ENCODE results near the gene VIPR2.
"Not testable (repeated sequence)": the region's sequence is repeated elsewhere in the genome, so short reads cannot be mapped to it uniquely, and the experiment has no call there.

Gene VIPR2

GRCh38 chr7:158995514-158995913, 149.2 kb downstream of the VIPR2 start:
- Histone ChIP-seq H3K4me3 (ENCODE audit: low read length in 2 of 2) (no peak overlapping the region), H3K4me1 (ENCODE audit: control insufficient read depth in 2 of 2, insufficient read depth in 2 of 2, low read length in 2 of 2) (no peaks in the 10 kb centered on the region), H3K27ac (ENCODE audit: low read depth in 2 of 2, low read length in 2 of 2) (no peak overlapping the region), H3K36me3 (ENCODE audit: control insufficient read depth in 2 of 2, insufficient read depth in 2 of 2, low read length in 2 of 2) (no peaks in the 10 kb centered on the region), H3K9me3 (ENCODE audit: control insufficient read depth in 2 of 2, low read length in 2 of 2) (no peaks in the 10 kb centered on the region), H3K9ac (ENCODE audit: low read depth in 1 of 2, low read length in 2 of 2) (no peak overlapping the region), H3K27me3 (ENCODE audit: control insufficient read depth in 2 of 2, insufficient read depth in 2 of 2, low read length in 2 of 2) (peaks cover 6 to 10% of the 10 kb centered on the region in 2 donors)

GRCh38 chr7:158994687-158995086, 150.0 kb downstream of the VIPR2 start:
- H3K4me3 ChIP-seq (ENCODE audit: low read length in 2 of 2) = no peak overlapping the region
- no peaks in the 10 kb centered on the region for H3K4me1 ChIP-seq (ENCODE audit: control insufficient read depth in 2 of 2, insufficient read depth in 2 of 2, low read length in 2 of 2)
- no peaks in the 10 kb centered on the region for H3K36me3 ChIP-seq (ENCODE audit: control insufficient read depth in 2 of 2, insufficient read depth in 2 of 2, low read length in 2 of 2)
- H3K27me3 ChIP-seq (ENCODE audit: control insufficient read depth in 2 of 2, insufficient read depth in 2 of 2, low read length in 2 of 2) = peaks cover 6 to 13% of the 10 kb centered on the region in 2 donors
- H3K9me3 ChIP-seq (ENCODE audit: control insufficient read depth in 2 of 2, low read length in 2 of 2) = no peaks in the 10 kb centered on the region
- no peak overlapping the region for H3K27ac ChIP-seq (ENCODE audit: low read depth in 2 of 2, low read length in 2 of 2)
- no peak overlapping the region for H3K9ac ChIP-seq (ENCODE audit: low read depth in 1 of 2, low read length in 2 of 2)

- H3K4me1 ChIP-seq (ENCODE audit: control insufficient read depth in 2 of 2, insufficient read depth in 2 of 2, low read length in 2 of 2) = no peaks in the 10 kb centered on the region
- no peaks in the 10 kb centered on the region for H3K9me3 ChIP-seq (ENCODE audit: control insufficient read depth in 2 of 2, low read length in 2 of 2)
- no peak overlapping the region for H3K27ac ChIP-seq (ENCODE audit: low read depth in 2 of 2, low read length in 2 of 2)
- no peaks in the 10 kb centered on the region for H3K36me3 ChIP-seq (ENCODE audit: control insufficient read depth in 2 of 2, insufficient read depth in 2 of 2, low read length in 2 of 2)
- H3K9ac ChIP-seq (ENCODE audit: low read depth in 1 of 2, low read length in 2 of 2) = no peak overlapping the region
- no peak overlapping the region for H3K4me3 ChIP-seq (ENCODE audit: low read length in 2 of 2)
- peaks cover 6 to 13% of the 10 kb centered on the region in 2 donors for H3K27me3 ChIP-seq (ENCODE audit: control insufficient read depth in 2 of 2, insufficient read depth in 2 of 2, low read length in 2 of 2)
Observed at GRCh38 chr7:158993591-158993990, 151.1 kb downstream of the VIPR2 start.

- Histone ChIP-seq H3K27me3 (ENCODE audit: control insufficient read depth in 2 of 2, insufficient read depth in 2 of 2, low read length in 2 of 2) (peaks cover 6 to 13% of the 10 kb centered on the region in 2 donors), H3K4me1 (ENCODE audit: control insufficient read depth in 2 of 2, insufficient read depth in 2 of 2, low read length in 2 of 2) (no peaks in the 10 kb centered on the region)
Observed at GRCh38 chr7:158992759-158993158, 151.9 kb downstream of the VIPR2 start.

GRCh38 chr7:158991824-158992621, 152.6 kb downstream of the VIPR2 start:
- H3K4me3 ChIP-seq (ENCODE audit: low read length in 2 of 2) = no peak overlapping the region
- peaks cover 6 to 13% of the 10 kb centered on the region in 2 donors for H3K27me3 ChIP-seq (ENCODE audit: control insufficient read depth in 2 of 2, insufficient read depth in 2 of 2, low read length in 2 of 2)
- H3K36me3 ChIP-seq (ENCODE audit: control insufficient read depth in 2 of 2, insufficient read depth in 2 of 2, low read length in 2 of 2) = no peaks in the 10 kb centered on the region
- H3K4me1 ChIP-seq (ENCODE audit: control insufficient read depth in 2 of 2, insufficient read depth in 2 of 2, low read length in 2 of 2) = no peaks in the 10 kb centered on the region
- no peaks in the 10 kb centered on the region for H3K9me3 ChIP-seq (ENCODE audit: control insufficient read depth in 2 of 2, low read length in 2 of 2)
- no peak overlapping the region for H3K9ac ChIP-seq (ENCODE audit: low read depth in 1 of 2, low read length in 2 of 2)
- H3K27ac ChIP-seq (ENCODE audit: low read depth in 2 of 2, low read length in 2 of 2) = no peak overlapping the region

More at GRCh38 chr7:158992759-158993158, 151.9 kb downstream of the VIPR2 start:
- Histone ChIP-seq H3K36me3 (ENCODE audit: control insufficient read depth in 2 of 2, insufficient read depth in 2 of 2, low read length in 2 of 2) (no peaks in the 10 kb centered on the region), H3K9ac (ENCODE audit: low read depth in 1 of 2, low read length in 2 of 2) (no peak overlapping the region), H3K27ac (ENCODE audit: low read depth in 2 of 2, low read length in 2 of 2) (no peak overlapping the region), H3K9me3 (ENCODE audit: control insufficient read depth in 2 of 2, low read length in 2 of 2) (no peaks in the 10 kb centered on the region), H3K4me3 (ENCODE audit: low read length in 2 of 2) (no peak overlapping the region)

GRCh38 chr7:158988996-158989395, 155.7 kb downstream of the VIPR2 start:
- H3K27me3 ChIP-seq (ENCODE audit: control insufficient read depth in 2 of 2, insufficient read depth in 2 of 2, low read length in 2 of 2) = peaks cover 6 to 9% of the 10 kb centered on the region in 2 donors
- no peaks in the 10 kb centered on the region for H3K36me3 ChIP-seq (ENCODE audit: control insufficient read depth in 2 of 2, insufficient read depth in 2 of 2, low read length in 2 of 2)
- H3K9ac ChIP-seq (ENCODE audit: low read depth in 1 of 2, low read length in 2 of 2) = no peak overlapping the region
- no peak overlapping the region for H3K27ac ChIP-seq (ENCODE audit: low read depth in 2 of 2, low read length in 2 of 2)
- no peak overlapping the region for H3K4me3 ChIP-seq (ENCODE audit: low read length in 2 of 2)
- H3K9me3 ChIP-seq (ENCODE audit: control insufficient read depth in 2 of 2, low read length in 2 of 2) = no peaks in the 10 kb centered on the region
- no peaks in the 10 kb centered on the region for H3K4me1 ChIP-seq (ENCODE audit: control insufficient read depth in 2 of 2, insufficient read depth in 2 of 2, low read length in 2 of 2)

GRCh38 chr7:158988302-158988862, 156.3 kb downstream of the VIPR2 start:
- Histone ChIP-seq H3K4me3 (ENCODE audit: low read length in 2 of 2) (no peak overlapping the region), H3K9me3 (ENCODE audit: control insufficient read depth in 2 of 2, low read length in 2 of 2) (no peaks in the 10 kb centered on the region), H3K27ac (ENCODE audit: low read depth in 2 of 2, low read length in 2 of 2) (no peak overlapping the region), H3K9ac (ENCODE audit: low read depth in 1 of 2, low read length in 2 of 2) (no peak overlapping the region), H3K27me3 (ENCODE audit: control insufficient read depth in 2 of 2, insufficient read depth in 2 of 2, low read length in 2 of 2) (peaks cover 6 to 9% of the 10 kb centered on the region in 2 donors), H3K4me1 (ENCODE audit: control insufficient read depth in 2 of 2, insufficient read depth in 2 of 2, low read length in 2 of 2) (no peaks in the 10 kb centered on the region), H3K36me3 (ENCODE audit: control insufficient read depth in 2 of 2, insufficient read depth in 2 of 2, low read length in 2 of 2) (no peaks in the 10 kb centered on the region)

- Histone ChIP-seq H3K9ac (ENCODE audit: low read depth in 1 of 2, low read length in 2 of 2) (no peak overlapping the region), H3K27me3 (ENCODE audit: control insufficient read depth in 2 of 2, insufficient read depth in 2 of 2, low read length in 2 of 2) (peaks cover 6% of the 10 kb centered on the region in 2 donors), H3K27ac (ENCODE audit: low read depth in 2 of 2, low read length in 2 of 2) (no peak overlapping the region), H3K36me3 (ENCODE audit: control insufficient read depth in 2 of 2, insufficient read depth in 2 of 2, low read length in 2 of 2) (no peaks in the 10 kb centered on the region), H3K4me1 (ENCODE audit: control insufficient read depth in 2 of 2, insufficient read depth in 2 of 2, low read length in 2 of 2) (no peaks in the 10 kb centered on the region), H3K4me3 (ENCODE audit: low read length in 2 of 2) (no peak overlapping the region), H3K9me3 (ENCODE audit: control insufficient read depth in 2 of 2, low read length in 2 of 2) (peaks cover 0 to 1% of the 10 kb centered on the region in 2 donors)
Observed at GRCh38 chr7:158987691-158988090, 157.0 kb downstream of the VIPR2 start.

GRCh38 chr7:158985583-158985982, 159.1 kb downstream of the VIPR2 start:
- Histone ChIP-seq H3K4me1 (ENCODE audit: control insufficient read depth in 2 of 2, insufficient read depth in 2 of 2, low read length in 2 of 2) (no peaks in the 10 kb centered on the region), H3K36me3 (ENCODE audit: control insufficient read depth in 2 of 2, insufficient read depth in 2 of 2, low read length in 2 of 2) (no peaks in the 10 kb centered on the region), H3K27me3 (ENCODE audit: control insufficient read depth in 2 of 2, insufficient read depth in 2 of 2, low read length in 2 of 2) (peaks cover 0 to 3% of the 10 kb centered on the region in 2 donors), H3K9me3 (ENCODE audit: control insufficient read depth in 2 of 2, low read length in 2 of 2) (peaks cover 0 to 14% of the 10 kb centered on the region in 2 donors), H3K9ac (ENCODE audit: low read depth in 1 of 2, low read length in 2 of 2) (no peak overlapping the region), H3K4me3 (ENCODE audit: low read length in 2 of 2) (no peak overlapping the region), H3K27ac (ENCODE audit: low read depth in 2 of 2, low read length in 2 of 2) (no peak overlapping the region)

- H3K9me3 ChIP-seq (ENCODE audit: control insufficient read depth in 2 of 2, low read length in 2 of 2) = peaks cover 0 to 14% of the 10 kb centered on the region in 2 donors
Observed at GRCh38 chr7:158984007-158984406, 160.7 kb downstream of the VIPR2 start.

More at GRCh38 chr7:158984007-158984406, 160.7 kb downstream of the VIPR2 start:
- H3K27me3 ChIP-seq (ENCODE audit: control insufficient read depth in 2 of 2, insufficient read depth in 2 of 2, low read length in 2 of 2); H3K9ac ChIP-seq (ENCODE audit: low read depth in 1 of 2, low read length in 2 of 2); H3K27ac ChIP-seq (ENCODE audit: low read depth in 2 of 2, low read length in 2 of 2); H3K4me1 ChIP-seq (ENCODE audit: control insufficient read depth in 2 of 2, insufficient read depth in 2 of 2, low read length in 2 of 2); H3K4me3 ChIP-seq (ENCODE audit: low read length in 2 of 2); H3K36me3 ChIP-seq (ENCODE audit: control insufficient read depth in 2 of 2, insufficient read depth in 2 of 2, low read length in 2 of 2): not testable (repeated sequence)
